Activated CD8-positive, alpha-beta memory T cell treated with anti-CD3 and anti-CD28 coated beads, Interleukin-2, amount 50 U/mL, for 24 hours (primary cell): ENCODE data around the gene TUBGCP6.
"Not testable (repeated sequence)": the region's sequence is repeated elsewhere in the genome, so short reads cannot be mapped to it uniquely, and the experiment has no call there.

ENCODE experiments used
- DNase-seq: peaks from one replicate; pipeline ENCODE4 v3.0.0-alpha.2; 2020; ENCODE audit errors: extremely low read depth

Gene TUBGCP6

GRCh38 chr22:50209893-50210292 is 34.9 kb downstream of the TUBGCP6 start:
- DNase-seq, result no peak

- DNase-seq, result no peak
Observed at GRCh38 chr22:50208939-50209892, 35.6 kb downstream of the TUBGCP6 start.

GRCh38 chr22:50208430-50208938 is 36.3 kb downstream of the TUBGCP6 start:
- DNase-seq, result no peak

- DNase-seq, result no peak
Observed at GRCh38 chr22:50207383-50208140, 37.3 kb downstream of the TUBGCP6 start.

- DNase-seq, result no peak
Observed at GRCh38 chr22:50206599-50206998, 38.2 kb downstream of the TUBGCP6 start.

GRCh38 chr22:50205781-50206569 is 38.8 kb downstream of the TUBGCP6 start:
- DNase-seq, result no peak

- DNase-seq, result not testable (repeated sequence)
Observed at GRCh38 chr22:50204998-50205397, 39.8 kb downstream of the TUBGCP6 start.

GRCh38 chr22:50204571-50204970 is 40.3 kb downstream of the TUBGCP6 start:
- no peak for DNase-seq

- DNase-seq, result no peak
Observed at GRCh38 chr22:50203288-50203687, 41.5 kb downstream of the TUBGCP6 start.

GRCh38 chr22:50202130-50202666 is 42.6 kb downstream of the TUBGCP6 start:
- no peak for DNase-seq

GRCh38 chr22:50201191-50202129 is 43.4 kb downstream of the TUBGCP6 start:
- DNase-seq, result no peak

- DNase-seq, result peak; percentile 69
Observed at GRCh38 chr22:50200461-50201190, 44.2 kb downstream of the TUBGCP6 start, which contains the start of gene SELENOO. TSS of gene SELENOO (plus strand) at chr22:50201011. CDS start at chr22:50201037, 26 bp downstream.

- no peak for DNase-seq
Observed at GRCh38 chr22:50199829-50200460, 44.9 kb downstream of the TUBGCP6 start.

GRCh38 chr22:50199251-50199721 is 45.5 kb downstream of the TUBGCP6 start:
- DNase-seq, result no peak

GRCh38 chr22:50198624-50199017 is 46.2 kb downstream of the TUBGCP6 start:
- no peak for DNase-seq

GRCh38 chr22:50197856-50198623 is 46.8 kb downstream of the TUBGCP6 start:
- DNase-seq, result no peak

- DNase-seq, result no peak
Observed at GRCh38 chr22:50197000-50197800, 47.6 kb downstream of the TUBGCP6 start.
